ENCODE measurements around the gene FAM168A.

DNA sequence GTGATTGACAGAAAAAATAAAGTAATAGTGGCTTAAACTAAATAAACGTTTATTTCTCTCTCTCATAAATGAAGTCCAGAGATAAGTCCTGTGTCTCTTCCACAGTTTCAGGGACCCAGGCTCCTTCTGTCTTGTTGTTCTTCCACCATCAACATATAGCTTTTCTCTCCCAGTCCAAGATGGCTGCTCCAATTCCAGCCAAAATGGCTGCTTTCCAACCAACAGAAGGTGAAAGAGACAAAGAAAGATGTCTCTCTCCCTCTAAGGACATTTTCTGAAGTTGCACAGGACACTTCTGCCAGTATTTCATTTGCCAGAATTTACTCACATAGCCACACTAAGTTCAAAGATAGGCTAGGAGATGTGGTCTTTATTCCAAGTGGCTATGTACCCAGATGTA lies 39.1 kb upstream of the FAM168A start:
- TF ChIP-seq, protein P1, sequence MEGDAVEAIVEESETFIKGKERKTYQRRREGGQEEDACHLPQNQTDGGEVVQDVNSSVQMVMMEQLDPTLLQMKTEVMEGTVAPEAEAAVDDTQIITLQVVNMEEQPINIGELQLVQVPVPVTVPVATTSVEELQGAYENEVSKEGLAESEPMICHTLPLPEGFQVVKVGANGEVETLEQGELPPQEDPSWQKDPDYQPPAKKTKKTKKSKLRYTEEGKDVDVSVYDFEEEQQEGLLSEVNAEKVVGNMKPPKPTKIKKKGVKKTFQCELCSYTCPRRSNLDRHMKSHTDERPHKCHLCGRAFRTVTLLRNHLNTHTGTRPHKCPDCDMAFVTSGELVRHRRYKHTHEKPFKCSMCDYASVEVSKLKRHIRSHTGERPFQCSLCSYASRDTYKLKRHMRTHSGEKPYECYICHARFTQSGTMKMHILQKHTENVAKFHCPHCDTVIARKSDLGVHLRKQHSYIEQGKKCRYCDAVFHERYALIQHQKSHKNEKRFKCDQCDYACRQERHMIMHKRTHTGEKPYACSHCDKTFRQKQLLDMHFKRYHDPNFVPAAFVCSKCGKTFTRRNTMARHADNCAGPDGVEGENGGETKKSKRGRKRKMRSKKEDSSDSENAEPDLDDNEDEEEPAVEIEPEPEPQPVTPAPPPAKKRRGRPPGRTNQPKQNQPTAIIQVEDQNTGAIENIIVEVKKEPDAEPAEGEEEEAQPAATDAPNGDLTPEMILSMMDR (IDR thresholded peaks at IDR 0.05), result no peak
- TF ChIP-seq POLR2A (IDR thresholded peaks at IDR 0.05), result no peak

Measured in lower leg skin (tissue), 3 donors.